Loucy (cell line): ENCODE data around the gene C10orf71.

Experiments used
- EZH2phosphoT487 ChIP-seq: fragments of 200-600 bp; IDR thresholded peaks from 2 replicates; pipeline ENCODE4 v1.6.1; 2018; ENCODE audit warnings: antibody characterized with exemption, mild to moderate bottlenecking, moderate library complexity, borderline replicate concordance
- TF ChIP-seq, protein P1 (sequence below): fragments of 200-600 bp; sonication (generic); conservative IDR thresholded peaks from 2 replicates; pipeline ENCODE4 v1.5.1; 2014; ENCODE audit warnings: mild to moderate bottlenecking, antibody characterized with exemption, low read length

DNA sequence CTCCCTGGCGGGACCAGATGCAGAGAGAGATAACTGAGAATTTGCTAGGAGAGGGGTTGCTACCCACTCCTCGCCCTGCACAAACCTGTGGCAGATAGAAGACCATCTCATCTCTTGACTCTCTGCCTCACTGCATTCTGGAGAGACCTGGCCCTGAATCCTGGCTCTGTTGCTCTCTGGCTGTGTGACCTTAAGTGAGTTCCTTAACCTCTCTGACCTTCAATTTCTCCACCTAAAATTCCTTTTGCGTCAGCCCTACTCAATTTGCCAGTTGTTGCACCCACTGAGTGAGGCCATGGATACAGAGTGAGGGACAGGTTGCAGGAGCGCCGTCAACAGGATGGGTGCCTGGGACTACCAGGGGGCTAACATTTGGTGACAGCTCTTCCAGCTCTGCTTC, 5.2 kb downstream of the C10orf71 start:
- TF ChIP-seq, protein P1, sequence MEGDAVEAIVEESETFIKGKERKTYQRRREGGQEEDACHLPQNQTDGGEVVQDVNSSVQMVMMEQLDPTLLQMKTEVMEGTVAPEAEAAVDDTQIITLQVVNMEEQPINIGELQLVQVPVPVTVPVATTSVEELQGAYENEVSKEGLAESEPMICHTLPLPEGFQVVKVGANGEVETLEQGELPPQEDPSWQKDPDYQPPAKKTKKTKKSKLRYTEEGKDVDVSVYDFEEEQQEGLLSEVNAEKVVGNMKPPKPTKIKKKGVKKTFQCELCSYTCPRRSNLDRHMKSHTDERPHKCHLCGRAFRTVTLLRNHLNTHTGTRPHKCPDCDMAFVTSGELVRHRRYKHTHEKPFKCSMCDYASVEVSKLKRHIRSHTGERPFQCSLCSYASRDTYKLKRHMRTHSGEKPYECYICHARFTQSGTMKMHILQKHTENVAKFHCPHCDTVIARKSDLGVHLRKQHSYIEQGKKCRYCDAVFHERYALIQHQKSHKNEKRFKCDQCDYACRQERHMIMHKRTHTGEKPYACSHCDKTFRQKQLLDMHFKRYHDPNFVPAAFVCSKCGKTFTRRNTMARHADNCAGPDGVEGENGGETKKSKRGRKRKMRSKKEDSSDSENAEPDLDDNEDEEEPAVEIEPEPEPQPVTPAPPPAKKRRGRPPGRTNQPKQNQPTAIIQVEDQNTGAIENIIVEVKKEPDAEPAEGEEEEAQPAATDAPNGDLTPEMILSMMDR: no peak
- no peak for TF ChIP-seq EZH2phosphoT487
